ENCODE data around the gene FGFBP2. TPM values are rescaled to one million over a fixed set of nuclear protein-coding genes. Genes with fewer than 3 reads are reported as not detected.

The FGFBP2 gene
- total RNA-seq, result not detected in 2 replicates

GRCh38 chr4:15963001-15963451 lies at the start of gene FGFBP2:
Gene FGFBP2, minus strand, starts transcription at chr4:15963175. Its CDS starts 46 bp downstream, at chr4:15963129.

GRCh38 chr4:15938640-15939039 lies 24.3 kb downstream of the FGFBP2 start, which contains the start of gene FGFBP1:
Gene FGFBP1, minus strand, starts transcription at chr4:15938740. Its CDS starts 2,108 bp downstream, at chr4:15936632.

Other genes starting within 250 kb of the FGFBP2 start
- gene CD38, start 184.8 kb downstream of the FGFBP2 start, total RNA-seq, result under 0.01 and 0.14 TPM in 2 replicates
- gene FGFBP1, start 24.4 kb downstream of the FGFBP2 start, total RNA-seq, result not detected in 2 replicates
- under 0.01 TPM in 1 of 2 replicates, not detected in the other for gene PROM1, start 120.8 kb upstream of the FGFBP2 start, total RNA-seq

Measured in smooth muscle cell of bladder (primary cell).